Ascending aorta (tissue), 2 donors: ENCODE data around the gene GNG13. TPM values are rescaled to one million over a fixed set of nuclear protein-coding genes. Genes with fewer than 3 reads are reported as not detected.

ENCODE experiments used
- DNase-seq, 2 donors: peaks; one replicate each; pipeline ENCODE4 v3.0.0-alpha.2; 2019; ENCODE audit warnings: low spot score in 2 of 2
- H3K27ac ChIP-seq, 2 donors: fragments of 200-600 bp; sonication (generic); one replicate each; pipeline ENCODE4 v1.5.1; 2016 to 2017; ENCODE audit warnings: mild to moderate bottlenecking in 1 of 2
- H3K27me3 ChIP-seq: fragments of 200-600 bp; sonication (generic); one replicate; pipeline ENCODE4 v1.5.1; 2017
- H3K36me3 ChIP-seq, 2 donors: fragments of 200-600 bp; sonication (generic); one replicate each; pipeline ENCODE4 v1.5.1; 2016
- H3K4me1 ChIP-seq, 2 donors: fragments of 200-600 bp; sonication (generic); one replicate each; pipeline ENCODE4 v1.5.1; 2016 to 2017; ENCODE audit warnings: mild to moderate bottlenecking in 1 of 2
- H3K4me3 ChIP-seq, 2 donors: fragments of 200-600 bp; sonication (generic); one replicate each; pipeline ENCODE4 v1.5.1; 2016 to 2017; ENCODE audit warnings: mild to moderate bottlenecking in 1 of 2
- H3K9me3 ChIP-seq, 2 donors: fragments of 200-600 bp; sonication (generic); one replicate each; pipeline ENCODE4 v1.5.1; 2016
- CTCF ChIP-seq, 3 experiments: fragments of 200-600 bp in 2 of 3; fragments of 450-650 bp in 1 of 3; sonication (generic) in 2 of 3; IDR thresholded peaks; one replicate each; pipeline ENCODE4 v1.5.1; 2016 to 2019; ENCODE audit warnings: antibody characterized with exemption in 3 of 3, mild to moderate bottlenecking in 1 of 3, moderate library complexity in 1 of 3
- intact Hi-C: fragments of 100-400 bp; cut with DNase I; formaldehyde crosslinking; loops from one replicate; pipeline ENCODE4 v1.15.1; 2023
- total RNA-seq: library from RNA; depleted of rRNA; stranded (reverse); fragments of >200 nt; gene quantifications from one replicate; pipeline ENCODE4 v1.1.0, GENCODE V29; 2016

Gene GNG13
- total RNA-seq, 1 donor from 2014 or later, result not detected

- Histone ChIP-seq H3K36me3 (no peaks in the 10 kb centered on the region), H3K9me3 (peaks cover 4 to 23% of the 10 kb centered on the region in 2 donors), H3K4me1 (no peaks in the 10 kb centered on the region), H3K27me3 (no peaks in the 10 kb centered on the region), H3K27ac (no peak overlapping the region), H3K4me3 (no peak overlapping the region)
- intact Hi-C loops, result no loop called here
- no peak for TF ChIP-seq CTCF (IDR thresholded peaks at IDR 0.05)
- no peak for DNase-seq
These were observed 34.8 kb upstream of the GNG13 start for GRCh38 chr16:835373-835772.

- Histone ChIP-seq H3K36me3 (no peaks in the 10 kb centered on the region), H3K9me3 (peaks cover 4 to 22% of the 10 kb centered on the region in 2 donors), H3K27ac (no peak overlapping the region), H3K4me3 (no peak overlapping the region), H3K27me3 (no peaks in the 10 kb centered on the region), H3K4me1 (no peaks in the 10 kb centered on the region)
- intact Hi-C loops, result no loop called here
- no peak for DNase-seq
- no peak for TF ChIP-seq CTCF (IDR thresholded peaks at IDR 0.05)
These were observed 32.9 kb upstream of the GNG13 start for GRCh38 chr16:833411-833810.

GRCh38 chr16:832652-833336 lies 32.3 kb upstream of the GNG13 start:
- no peak for DNase-seq
- intact Hi-C loops, result no loop called here
- Histone ChIP-seq H3K36me3 (no peaks in the 10 kb centered on the region), H3K27ac (no peak overlapping the region), H3K4me3 (no peak overlapping the region), H3K4me1 (no peaks in the 10 kb centered on the region), H3K27me3 (no peaks in the 10 kb centered on the region), H3K9me3 (peaks cover 4 to 19% of the 10 kb centered on the region in 2 donors)
- TF ChIP-seq CTCF (IDR thresholded peaks at IDR 0.05), result no peak

- TF ChIP-seq CTCF (IDR thresholded peaks at IDR 0.05), result no peak
- no peaks in the 10 kb centered on the region for H3K36me3 ChIP-seq
- intact Hi-C loops, result no loop called here
- H3K9me3 ChIP-seq, result peaks cover 4 to 11% of the 10 kb centered on the region in 2 donors
- H3K4me3 ChIP-seq, result no peak overlapping the region
- H3K27me3 ChIP-seq, result no peaks in the 10 kb centered on the region
- no peak for DNase-seq
- no peaks in the 10 kb centered on the region for H3K4me1 ChIP-seq
- H3K27ac ChIP-seq, result no peak overlapping the region
These were observed 31.3 kb upstream of the GNG13 start for GRCh38 chr16:831571-832413.

- Histone ChIP-seq H3K4me1 (no peaks in the 10 kb centered on the region), H3K27ac (no peak overlapping the region), H3K4me3 (no peak overlapping the region), H3K36me3 (no peaks in the 10 kb centered on the region), H3K9me3 (peaks cover 3 to 4% of the 10 kb centered on the region in 2 donors), H3K27me3 (no peaks in the 10 kb centered on the region)
- TF ChIP-seq CTCF (IDR thresholded peaks at IDR 0.05), result no peak
- no peak for DNase-seq
- intact Hi-C loops, result no loop called here
These were observed 30.5 kb upstream of the GNG13 start for GRCh38 chr16:830871-831570.
